T-cell (primary cell): ENCODE data around the gene MAP3K9. TPM values are rescaled to one million over a fixed set of nuclear protein-coding genes. Genes with fewer than 3 reads are reported as not detected.

Experiments
- ATAC-seq, 4 experiments: fragments of 200-7000 bp in 3 of 4; fragments of 150-1000 bp in 1 of 4; cut with Tn5 transposase; replicated peaks in 1 of 4; 1 replicate in 3 of 4; 2 replicates in 1 of 4; pipeline ENCODE4 v1.10.0; 2021; ENCODE audit warnings: moderate library complexity in 3 of 4, mild to moderate bottlenecking in 2 of 4, moderate number of reproducible peaks in 1 of 4
- CTCF ChIA-PET, 2 donors: fragments of 300-600 bp; sonication (Branson Sonifier 250); formaldehyde crosslinking; loops; one replicate each; lab custom pipeline; 2022; ENCODE audit warnings: antibody characterized with exemption in 2 of 2; lab: Charles Lee
- POLR2A ChIA-PET, 2 donors: fragments of 300-600 bp; sonication (Branson Sonifier 250); formaldehyde crosslinking; loops; one replicate each; lab custom pipeline; 2022; ENCODE audit warnings: antibody characterized with exemption in 2 of 2; lab: Charles Lee
- DNase-seq, 35 experiments: peaks; one replicate each; pipeline versions ENCODE4 v3.0.0 to v3.0.0-alpha.2; 2013 to 2023
- H3K27ac ChIP-seq: one replicate; pipeline ENCODE4 v1.5.1; 2013; ENCODE audit warnings: low read length
- H3K27me3 ChIP-seq, 2 experiments: replicated peaks in 1 of 2; 1 replicate in 1 of 2; 2 replicates in 1 of 2; pipeline versions ENCODE4 v1.6.1 to v1.7.0; 2013; ENCODE audit warnings: low read length in 1 of 2, mixed read lengths in 1 of 2; ENCODE audit not compliant: control insufficient read depth in 2 of 2, insufficient read depth in 2 of 2; ENCODE audit errors: extremely low read depth in 1 of 2
- H3K36me3 ChIP-seq, 2 donors: 1 replicate in 1 of 2; 2 replicates in 1 of 2; pipeline versions ENCODE4 v1.6.1 to v1.7.0; 2013; ENCODE audit warnings: low read length in 1 of 2; ENCODE audit not compliant: control insufficient read depth in 2 of 2, insufficient read depth in 1 of 2; ENCODE audit errors: extremely low read depth in 1 of 2
- H3K4me1 ChIP-seq, 2 experiments: 1 replicate in 1 of 2; 2 replicates in 1 of 2; pipeline versions ENCODE4 v1.6.1 to v1.7.0; 2013; ENCODE audit warnings: low read length in 2 of 2, mixed read lengths in 1 of 2; ENCODE audit not compliant: insufficient read depth in 2 of 2, control insufficient read depth in 1 of 2; ENCODE audit errors: extremely low read depth in 1 of 2
- H3K4me3 ChIP-seq, 2 donors: 1 replicate in 1 of 2; 2 replicates in 1 of 2; pipeline versions ENCODE4 v1.5.1 to v1.7.0; 2013; ENCODE audit warnings: mild to moderate bottlenecking in 2 of 2, low read length in 1 of 2, moderate library complexity in 1 of 2; ENCODE audit not compliant: control insufficient read depth in 1 of 2; ENCODE audit errors: extremely low read depth in 1 of 2
- H3K9me3 ChIP-seq: 2 replicates; pipeline ENCODE4 v1.7.0; 2013
- H3K27ac Mint-ChIP-seq, 2 donors: one replicate each; pipeline ENCODE4 v1.8.0; 2020 to 2021; ENCODE audit warnings: mild to moderate bottlenecking in 2 of 2, mixed read lengths in 2 of 2
- H3K27me3 Mint-ChIP-seq, 2 donors: one replicate each; pipeline ENCODE4 v1.8.0; 2021 to 2022; ENCODE audit warnings: mixed read lengths in 2 of 2
- H3K36me3 Mint-ChIP-seq: one replicate; pipeline ENCODE4 v1.8.0; 2021; ENCODE audit warnings: mixed read lengths
- H3K4me1 Mint-ChIP-seq, 3 donors: one replicate each; pipeline ENCODE4 v1.8.0; 2020 to 2022; ENCODE audit warnings: mixed read lengths in 3 of 3, mild to moderate bottlenecking in 1 of 3
- H3K4me3 Mint-ChIP-seq, 3 donors: one replicate each; pipeline ENCODE4 v1.8.0; 2020 to 2022; ENCODE audit warnings: mild to moderate bottlenecking in 3 of 3, mixed read lengths in 3 of 3, moderate library complexity in 3 of 3
- H3K9me3 Mint-ChIP-seq, 3 donors: one replicate each; pipeline ENCODE4 v1.8.0; 2020 to 2022; ENCODE audit warnings: mixed read lengths in 3 of 3
- WGBS: methylation state at CpG from one replicate; pipeline ENCODE4 v1.1.5; 2013; ENCODE audit warnings: missing lambda C conversion rate; ENCODE audit not compliant: insufficient coverage; 5-methylcytosine and 5-hydroxymethylcytosine counted together
- total RNA-seq, 35 experiments: library from RNA in 6 of 35; stranded (reverse) in 6 of 35; fragments of 120-200 nt in 1 of 35; gene quantifications; one replicate each; pipeline versions ENCODE4 v1.2.1 to v1.2.4 and lab custom pipeline; 2013 to 2026

The MAP3K9 gene
- total RNA-seq, 5 donors from 2014 or later (not counting 1 experiment from before 2014, with no cell fraction given) = 4.8 to 7.0 (median 6.6) TPM

- DNase-seq (no peak), ATAC-seq (no peak)
- Histone ChIP-seq H3K27ac (no peak overlapping the region), H3K27me3 (no peaks in the 10 kb centered on the region), H3K36me3 (no peaks in the 10 kb centered on the region), H3K4me1 (no peaks in the 10 kb centered on the region), H3K4me3 (no peak overlapping the region), H3K9me3 (no peaks in the 10 kb centered on the region)
- Mint-ChIP-seq H3K9me3 (no peaks in the 10 kb centered on the region), H3K27me3 (no peaks in the 10 kb centered on the region), H3K4me3 (no peak overlapping the region), H3K4me1 (no peaks in the 10 kb centered on the region), H3K36me3 (peaks cover 3% of the 10 kb centered on the region), H3K27ac (no peak overlapping the region)
- ChIA-PET CTCF (no interaction called here), POLR2A (no interaction called here)
- WGBS = 92% methylated on average over 5 of the region's 7 CpGs
These were observed 123.7 kb downstream of the MAP3K9 start for GRCh38 chr14:70685474-70686197.

- WGBS = 88% methylated on average over 1 of the region's 6 CpGs
- no peaks in the 10 kb centered on the region for H3K9me3 ChIP-seq
- H3K27ac ChIP-seq = no peak overlapping the region
- ATAC-seq (no peak), DNase-seq (no peak)
- POLR2A ChIA-PET = no interaction called here
- Mint-ChIP-seq H3K4me3 (no peak overlapping the region), H3K27ac (no peak overlapping the region), H3K9me3 (no peaks in the 10 kb centered on the region), H3K4me1 (no peaks in the 10 kb centered on the region), H3K27me3 (no peaks in the 10 kb centered on the region), H3K36me3 (peaks cover 3% of the 10 kb centered on the region)
- H3K36me3 ChIP-seq = no peaks in the 10 kb centered on the region
- no peak overlapping the region for H3K4me3 ChIP-seq
- CTCF ChIA-PET = no interaction called here
- H3K4me1 ChIP-seq = no peaks in the 10 kb centered on the region
- H3K27me3 ChIP-seq = no peaks in the 10 kb centered on the region
These were observed 125.3 kb downstream of the MAP3K9 start for GRCh38 chr14:70683983-70684382.

- Mint-ChIP-seq H3K27ac (no peak overlapping the region), H3K9me3 (no peaks in the 10 kb centered on the region), H3K36me3 (peaks cover 7% of the 10 kb centered on the region), H3K4me3 (no peak overlapping the region), H3K27me3 (no peaks in the 10 kb centered on the region), H3K4me1 (peaks cover 0 to 4% (median 0%) of the 10 kb centered on the region in 3 donors)
- POLR2A ChIA-PET = no interaction called here
- DNase-seq (no peak), ATAC-seq (no peak)
- Histone ChIP-seq H3K4me1 (no peaks in the 10 kb centered on the region), H3K36me3 (peaks cover 0 to under 1% of the 10 kb centered on the region in 2 donors), H3K27ac (no peak overlapping the region), H3K9me3 (no peaks in the 10 kb centered on the region), H3K27me3 (no peaks in the 10 kb centered on the region), H3K4me3 (no peak overlapping the region)
- CTCF ChIA-PET = no interaction called here
- no CpG with 5 or more reads among the region's 2 CpGs for WGBS
These were observed 128.6 kb downstream of the MAP3K9 start for GRCh38 chr14:70680748-70681147.

GRCh38 chr14:70677341-70677740 lies 132.0 kb downstream of the MAP3K9 start:
- Histone ChIP-seq H3K27me3 (no peaks in the 10 kb centered on the region), H3K4me3 (no peak overlapping the region), H3K27ac (no peak overlapping the region), H3K4me1 (no peaks in the 10 kb centered on the region), H3K36me3 (peaks cover 4 to 7% of the 10 kb centered on the region in 2 donors), H3K9me3 (no peaks in the 10 kb centered on the region)
- ATAC-seq (no peak), DNase-seq (no peak)
- ChIA-PET CTCF (no interaction called here), POLR2A (no interaction called here)
- Mint-ChIP-seq H3K36me3 (peaks cover 20% of the 10 kb centered on the region), H3K27ac (no peak overlapping the region), H3K4me3 (no peak overlapping the region), H3K27me3 (no peaks in the 10 kb centered on the region), H3K4me1 (peaks cover 0 to 6% (median 0%) of the 10 kb centered on the region in 3 donors), H3K9me3 (no peaks in the 10 kb centered on the region)
- 100% methylated on average over 3 of the region's 6 CpGs for WGBS

Other genes with a start within 250 kb of the MAP3K9 start
- 10 to 100 TPM; 45.1 to 96.4 (median 53.3) TPM for gene MED6, start 208.9 kb downstream of the MAP3K9 start, total RNA-seq
- 10 to 100 TPM; 14.4 to 23.4 (median 17.8) TPM for gene TTC9, start 167.6 kb downstream of the MAP3K9 start, total RNA-seq
- gene PCNX1, start 97.9 kb upstream of the MAP3K9 start, total RNA-seq = 100 to 1,000 TPM in 2 of 5 donors, 10 to 100 TPM in 3; 80.8 to 140 (median 86.3) TPM